B cell (primary cell): ENCODE measurements around the gene PRKCQ.

Experiments used
- CTCF ChIP-seq: fragments of 200-600 bp; IDR thresholded peaks from one replicate; pipeline ENCODE4 v1.8.0; 2022; ENCODE audit warnings: antibody characterized with exemption, mild to moderate bottlenecking
- EZH2 ChIP-seq: IDR thresholded peaks from 2 replicates; pipeline ENCODE4 v1.6.1; 2012; ENCODE audit warnings: borderline replicate concordance, low read depth, mild to moderate bottlenecking, moderate library complexity, low read length; ENCODE audit not compliant: insufficient read depth, poor library complexity, severe bottlenecking

DNA sequence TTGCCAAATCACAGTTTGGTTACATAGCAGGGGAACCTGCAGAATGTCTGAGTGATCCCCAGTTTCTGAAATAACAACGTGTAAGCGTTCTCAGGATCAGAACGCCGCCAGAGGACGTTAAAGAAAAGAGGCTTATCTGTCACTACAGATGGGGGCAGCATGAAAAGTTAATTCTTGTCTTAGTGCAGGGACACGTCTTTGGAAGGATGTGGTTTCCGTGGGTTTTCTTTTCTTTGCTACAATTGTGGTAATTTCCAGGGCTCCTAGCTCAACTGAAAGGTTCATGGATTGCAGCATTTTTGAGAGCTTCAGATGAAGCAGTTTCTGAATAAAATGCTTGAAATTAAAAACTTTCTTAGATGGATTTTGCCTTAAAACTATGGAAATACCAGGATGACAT is 106.6 kb downstream of the PRKCQ start:
- TF ChIP-seq CTCF (no peak), EZH2 (no peak)
